ENCODE results near the gene PDAP1. TPM values are rescaled to one million over a fixed set of nuclear protein-coding genes. Genes with fewer than 3 reads are reported as not detected.
A peak's percentile ranks its signal among the peaks of the same experiment; 100 is the strongest.

Gene PDAP1
- total RNA-seq, 1 experiment from 2014 or later, result 150 TPM

DNA sequence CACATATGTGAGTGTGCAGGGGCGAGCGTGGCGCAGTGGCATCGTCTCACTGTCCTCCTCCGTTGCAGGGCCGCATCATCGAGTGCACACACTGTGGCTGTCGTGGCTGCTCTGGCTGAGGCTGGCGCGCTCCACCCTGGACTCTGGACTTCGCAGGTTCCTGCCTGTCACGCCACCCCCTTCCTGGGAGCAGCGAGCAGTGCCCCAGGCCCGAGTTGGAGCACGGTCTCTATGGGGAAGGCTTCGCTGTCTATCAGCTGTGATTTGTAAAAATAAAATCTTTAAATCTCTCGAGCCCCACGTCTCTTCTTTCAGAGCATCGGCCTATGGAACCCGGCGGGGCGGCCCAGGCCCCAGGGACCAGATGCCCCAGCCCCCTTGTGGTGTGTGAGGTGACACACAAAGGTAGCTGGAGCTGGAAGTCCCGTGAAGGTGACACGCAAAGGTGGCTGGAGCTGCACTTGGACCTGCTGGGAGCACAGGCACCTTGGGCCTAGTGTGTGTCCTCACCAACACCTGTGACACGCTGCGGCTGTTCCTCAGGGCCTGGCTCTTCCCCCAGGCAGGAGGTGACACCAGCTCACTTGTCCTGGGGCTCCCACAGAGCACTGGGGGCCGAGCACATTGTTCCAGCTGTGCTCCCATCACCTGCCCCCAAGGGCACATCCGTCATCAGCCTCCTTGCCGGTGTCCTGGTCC, 11.1 kb upstream of the PDAP1 start:
- H3K27me3 Mint-ChIP-seq (ENCODE audit: low read depth), result no peaks in the 10 kb centered on the region
- H3K23me2 ChIP-seq (ENCODE audit: insufficient read length, low read depth, low read length, poor library complexity, severe bottlenecking), result no peaks in the 10 kb centered on the region
- no peak overlapping the region for H3K14ac ChIP-seq (ENCODE audit: insufficient read depth, low read length)
- H3K18ac ChIP-seq (ENCODE audit: insufficient read length, low read depth, low read length), result no peak overlapping the region
- H3K9me3 Mint-ChIP-seq, result peaks cover 3 to 5% of the 10 kb centered on the region in 2 experiments; a peak in 2 of 5 replicates
- peaks cover 8% of the 10 kb centered on the region in 2 experiments for H3K4me1 Mint-ChIP-seq
- H2BK12ac ChIP-seq (ENCODE audit: insufficient read length, low read depth, low read length), result no peak overlapping the region
- H4K20me1 ChIP-seq (ENCODE audit: control insufficient read depth, insufficient read depth, insufficient read length), result peaks cover 3% of the 10 kb centered on the region
- no peak overlapping the region for H3K4me2 ChIP-seq (ENCODE audit: insufficient read depth, insufficient read length, low read length)
- TF ChIP-seq, protein P1, sequence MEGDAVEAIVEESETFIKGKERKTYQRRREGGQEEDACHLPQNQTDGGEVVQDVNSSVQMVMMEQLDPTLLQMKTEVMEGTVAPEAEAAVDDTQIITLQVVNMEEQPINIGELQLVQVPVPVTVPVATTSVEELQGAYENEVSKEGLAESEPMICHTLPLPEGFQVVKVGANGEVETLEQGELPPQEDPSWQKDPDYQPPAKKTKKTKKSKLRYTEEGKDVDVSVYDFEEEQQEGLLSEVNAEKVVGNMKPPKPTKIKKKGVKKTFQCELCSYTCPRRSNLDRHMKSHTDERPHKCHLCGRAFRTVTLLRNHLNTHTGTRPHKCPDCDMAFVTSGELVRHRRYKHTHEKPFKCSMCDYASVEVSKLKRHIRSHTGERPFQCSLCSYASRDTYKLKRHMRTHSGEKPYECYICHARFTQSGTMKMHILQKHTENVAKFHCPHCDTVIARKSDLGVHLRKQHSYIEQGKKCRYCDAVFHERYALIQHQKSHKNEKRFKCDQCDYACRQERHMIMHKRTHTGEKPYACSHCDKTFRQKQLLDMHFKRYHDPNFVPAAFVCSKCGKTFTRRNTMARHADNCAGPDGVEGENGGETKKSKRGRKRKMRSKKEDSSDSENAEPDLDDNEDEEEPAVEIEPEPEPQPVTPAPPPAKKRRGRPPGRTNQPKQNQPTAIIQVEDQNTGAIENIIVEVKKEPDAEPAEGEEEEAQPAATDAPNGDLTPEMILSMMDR (conservative IDR thresholded peaks at IDR 0.05), result 0 out of 3 replicates have a peak, but pooled peaks have one; percentile 13
- no peaks in the 10 kb centered on the region for H3K9me3 ChIP-seq (ENCODE audit: control insufficient read depth, low read depth, low read length)
- H3K79me2 ChIP-seq (ENCODE audit: insufficient read depth, low read length), result no peaks in the 10 kb centered on the region
- no peak overlapping the region for H2BK120ac ChIP-seq (ENCODE audit: low read depth, low read length, poor library complexity, severe bottlenecking)
- H3T11ph ChIP-seq (ENCODE audit: low read length), result no peak overlapping the region
- no CpG with 5 or more reads among the region's 29 CpGs for WGBS (ENCODE audit: extremely low coverage, insufficient read length, low lambda C conversion rate)
- no peaks in the 10 kb centered on the region for H3K4me1 ChIP-seq (ENCODE audit: insufficient read depth, low read length)
- H4K8ac ChIP-seq (replicated peaks; ENCODE audit: insufficient read length, low read depth, low read length), result no peak overlapping the region
- no peak overlapping the region for H3K56ac ChIP-seq (ENCODE audit: insufficient read length, low read depth, low read length)
- 0 out of 7 replicates have a peak overlapping the region, but pooled peaks of 1 of the 3 experiments have one; percentile 24 for H3K27ac Mint-ChIP-seq
- no peaks in the 10 kb centered on the region for H3K27me3 ChIP-seq (ENCODE audit: insufficient read depth, low read length)
- H3K23ac ChIP-seq (ENCODE audit: insufficient read length, low read depth, low read length), result no peak overlapping the region
- H4K91ac ChIP-seq (ENCODE audit: insufficient read length, low read depth, low read length), result no peak overlapping the region
- H2AK5ac ChIP-seq (ENCODE audit: insufficient read length, low read length), result no peak overlapping the region
- H3K36me3 Mint-ChIP-seq (ENCODE audit: insufficient read depth in 1 of 3, low read depth in 3 of 3), result peaks cover 51 to 91% (median 86%) of the 10 kb centered on the region in 3 experiments; a peak in 6 of 7 replicates
- H2BK15ac ChIP-seq (ENCODE audit: low read depth, low read length), result no peak overlapping the region
- no peak overlapping the region for H3K4me3 Mint-ChIP-seq
- no peak overlapping the region for H2AFZ ChIP-seq (ENCODE audit: low read length)
- no peak overlapping the region for H4K5ac ChIP-seq (ENCODE audit: insufficient read length, low read depth, low read length)
- no peak for DNase-seq
- H2BK20ac ChIP-seq (ENCODE audit: low read depth, low read length, poor library complexity, severe bottlenecking), result no peak overlapping the region
- no peak overlapping the region for H3K4ac ChIP-seq (ENCODE audit: low read depth, low read length)
- no peaks in the 10 kb centered on the region for H3K79me1 ChIP-seq (ENCODE audit: insufficient read depth, low read depth, low read length, poor library complexity, severe bottlenecking)
- no peak overlapping the region for H3K27ac ChIP-seq (ENCODE audit: insufficient read length, low read depth, low read length)
- H2BK5ac ChIP-seq (ENCODE audit: insufficient read length, low read length), result no peak overlapping the region
- no peak overlapping the region for H3K9ac ChIP-seq (ENCODE audit: extremely low read depth, insufficient read length, low read length)

Data from H9 (cell line).